GM19468 (cell line): Measurements from ENCODE around the gene EXOC4.

Source experiments
- ATAC-seq: cut with Tn5 transposase; IDR thresholded peaks from one replicate; pipeline ENCODE4 v1.9.1; 2021; ENCODE audit warnings: mild to moderate bottlenecking, moderate library complexity, moderate number of reproducible peaks; ENCODE audit not compliant: unreplicated experiment; ENCODE audit errors: extremely low read depth

EXOC4 gene

GRCh38 chr7:133830081-133830480 is 577.2 kb downstream of the EXOC4 start:
- ATAC-seq = no peak

GRCh38 chr7:133836666-133837065 is 583.8 kb downstream of the EXOC4 start:
- no peak for ATAC-seq

GRCh38 chr7:133837224-133837623 is 584.3 kb downstream of the EXOC4 start:
- no peak for ATAC-seq

- no peak for ATAC-seq
Measured at GRCh38 chr7:133839121-133839520, 586.2 kb downstream of the EXOC4 start.

GRCh38 chr7:133843341-133843740 is 590.5 kb downstream of the EXOC4 start:
- no peak for ATAC-seq

GRCh38 chr7:133845005-133845404 is 592.1 kb downstream of the EXOC4 start:
- ATAC-seq = no peak

- ATAC-seq = no peak
Measured at GRCh38 chr7:133846203-133846945, 593.5 kb downstream of the EXOC4 start.

- no peak for ATAC-seq
Measured at GRCh38 chr7:133850497-133851280, 597.8 kb downstream of the EXOC4 start.

GRCh38 chr7:133851411-133851810 is 598.5 kb downstream of the EXOC4 start:
- ATAC-seq = no peak

- ATAC-seq = no peak
Measured at GRCh38 chr7:133853706-133854276, 600.9 kb downstream of the EXOC4 start.

GRCh38 chr7:133854739-133855138 is 601.9 kb downstream of the EXOC4 start:
- no peak for ATAC-seq

- ATAC-seq = no peak
Measured at GRCh38 chr7:133857376-133858119, 604.7 kb downstream of the EXOC4 start.

GRCh38 chr7:133858311-133858710 is 605.4 kb downstream of the EXOC4 start:
- ATAC-seq = no peak

GRCh38 chr7:133859231-133859630 is 606.4 kb downstream of the EXOC4 start:
- ATAC-seq = no peak

GRCh38 chr7:133859871-133860450 is 607.1 kb downstream of the EXOC4 start:
- no peak for ATAC-seq

GRCh38 chr7:133860628-133861335 is 607.9 kb downstream of the EXOC4 start:
- no peak for ATAC-seq

GRCh38 chr7:133861876-133862275 is 609.0 kb downstream of the EXOC4 start:
- no peak for ATAC-seq

- ATAC-seq = no peak
Measured at GRCh38 chr7:133863362-133864061, 610.6 kb downstream of the EXOC4 start.

- no peak for ATAC-seq
Measured at GRCh38 chr7:133869556-133869955, 616.7 kb downstream of the EXOC4 start.
